Breast epithelium (tissue), 3 donors: ENCODE measurements around the gene UNC79.

Experiments used
- CTCF ChIP-seq, 3 donors: fragments of 450-650 bp; IDR thresholded peaks; one replicate each; pipeline ENCODE4 v1.5.1; 2016 to 2017; ENCODE audit warnings: antibody characterized with exemption in 3 of 3, mild to moderate bottlenecking in 3 of 3, moderate library complexity in 3 of 3
- POLR2A ChIP-seq: fragments of 450-650 bp; IDR thresholded peaks from one replicate; pipeline ENCODE4 v1.6.1; 2016; ENCODE audit warnings: antibody characterized with exemption, mild to moderate bottlenecking, moderate library complexity
- POLR2AphosphoS5 ChIP-seq, 3 donors: sonication (generic); formaldehyde crosslinking; IDR thresholded peaks; one replicate each; pipeline ENCODE4 v1.6.1; 2017; ENCODE audit warnings: antibody characterized with exemption in 3 of 3

- TF ChIP-seq POLR2A, result no peak
- no peak for TF ChIP-seq POLR2AphosphoS5 (IDR thresholded peaks at IDR 0.05)
- no peak for TF ChIP-seq CTCF (IDR thresholded peaks at IDR 0.05)
Observed at GRCh38 chr14:93381644-93382043, 49.1 kb upstream of the UNC79 start.
